Fibroblast of the aortic adventitia (primary cell): ENCODE measurements around the gene TOMM7. TPM values are rescaled to one million over a fixed set of nuclear protein-coding genes. Genes with fewer than 3 reads are reported as not detected.

ENCODE experiments used
- DNase-seq: peaks from one replicate; pipeline ENCODE4 v3.0.0-alpha.2; 2010; ENCODE audit warnings: low read depth
- H3K4me3 ChIP-seq: 2 replicates; pipeline ENCODE4 v1.5.1; 2011; ENCODE audit warnings: low read depth, mild to moderate bottlenecking, control low read depth, low read length, moderate library complexity
- CTCF ChIP-seq: IDR thresholded peaks from 2 replicates; pipeline ENCODE4 v1.5.1; 2011; ENCODE audit warnings: mild to moderate bottlenecking, low read length, control low read depth, inconsistent platforms; ENCODE audit not compliant: insufficient read depth
- total RNA-seq: library from RNA; depleted of rRNA; stranded (reverse); fragments of >200 nt; gene quantifications from 2 replicates; pipeline ENCODE4 v1.2.3, GENCODE V29; 2012; ENCODE audit warnings: low replicate concordance

The TOMM7 gene
- 217 and 251 TPM in 2 replicates for total RNA-seq

GRCh38 chr7:22822486-22823141 is at the start of gene TOMM7:
Gene TOMM7 (minus strand): TSS chr7:22822849. CDS start chr7:22822779, 70 bp downstream.
- TF ChIP-seq CTCF = no peak
- H3K4me3 ChIP-seq = peak within 1 kb of the TSS; percentile 96
- peak; percentile 98 for DNase-seq

- TF ChIP-seq CTCF = no peak
These were observed 49.6 kb upstream of the TOMM7 start for GRCh38 chr7:22872096-22872807.

GRCh38 chr7:22871661-22872060 is 49.0 kb upstream of the TOMM7 start:
- TF ChIP-seq CTCF = no peak
- no peak overlapping the region for H3K4me3 ChIP-seq
- no peak for DNase-seq

More at GRCh38 chr7:22872096-22872807, 49.6 kb upstream of the TOMM7 start:
- no peak overlapping the region for H3K4me3 ChIP-seq
- no peak for DNase-seq

GRCh38 chr7:22868509-22868908 is 45.9 kb upstream of the TOMM7 start:
- DNase-seq = no peak
- no peak overlapping the region for H3K4me3 ChIP-seq
- no peak for TF ChIP-seq CTCF

- H3K4me3 ChIP-seq = no peak overlapping the region
- TF ChIP-seq CTCF = no peak
- no peak for DNase-seq
These were observed 44.9 kb upstream of the TOMM7 start for GRCh38 chr7:22867589-22867988.

- no peak for TF ChIP-seq CTCF
- DNase-seq = peak; percentile 86
- no peak overlapping the region for H3K4me3 ChIP-seq
These were observed 44.4 kb upstream of the TOMM7 start for GRCh38 chr7:22867003-22867402.

- TF ChIP-seq CTCF = no peak
- H3K4me3 ChIP-seq = no peak overlapping the region
- DNase-seq = no peak
These were observed 42.9 kb upstream of the TOMM7 start for GRCh38 chr7:22865602-22865960.
